ENCODE results near the gene DIP2C.
"Not testable (repeated sequence)": the region's sequence is repeated elsewhere in the genome, so short reads cannot be mapped to it uniquely, and the experiment has no call there.

DIP2C gene

DNA sequence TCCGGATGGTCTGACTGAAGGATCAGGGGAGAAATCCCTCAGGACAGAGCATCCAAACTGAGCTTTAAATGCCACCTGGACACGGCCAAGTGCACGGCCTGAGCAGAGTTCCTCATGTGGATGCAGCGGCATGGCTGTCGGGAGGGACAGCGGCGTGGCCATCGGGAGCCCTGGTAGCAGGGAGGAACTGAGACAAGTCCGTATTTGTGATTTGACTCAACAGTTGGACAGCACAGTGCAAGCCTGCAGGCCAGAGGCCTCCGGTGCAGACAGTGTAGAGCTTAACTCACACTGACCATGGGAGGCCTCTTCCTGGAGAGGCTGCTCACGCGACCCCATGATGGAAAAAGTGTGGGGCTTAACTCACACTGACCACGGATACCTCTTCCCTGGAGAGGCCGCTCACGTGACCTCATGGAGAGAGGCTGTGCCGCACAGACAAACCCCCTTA lies 207.4 kb downstream of the DIP2C start:
- DNase-seq (ENCODE audit: low read depth in 2 of 2), result no peak

DNA sequence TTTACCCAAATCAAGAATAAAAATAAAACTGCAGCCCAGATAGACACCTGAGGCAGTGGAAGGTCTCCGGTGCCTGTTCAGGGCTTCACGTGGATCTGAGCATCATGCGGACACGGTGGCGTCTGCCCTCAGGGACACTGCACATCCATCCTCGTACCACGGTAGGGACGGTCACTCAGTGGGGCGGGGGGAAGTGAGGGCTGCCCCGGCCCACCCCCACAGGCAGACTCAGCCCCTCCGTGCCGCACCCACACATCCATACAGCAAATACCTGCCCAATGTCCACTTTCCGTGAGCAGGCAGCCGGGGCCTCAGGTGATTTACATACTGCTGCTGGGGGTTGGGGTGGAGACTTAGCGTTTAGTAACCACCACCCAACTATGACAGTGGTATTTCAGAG lies 207.8 kb downstream of the DIP2C start:
- no peak for DNase-seq (ENCODE audit: low read depth in 2 of 2)

DNA sequence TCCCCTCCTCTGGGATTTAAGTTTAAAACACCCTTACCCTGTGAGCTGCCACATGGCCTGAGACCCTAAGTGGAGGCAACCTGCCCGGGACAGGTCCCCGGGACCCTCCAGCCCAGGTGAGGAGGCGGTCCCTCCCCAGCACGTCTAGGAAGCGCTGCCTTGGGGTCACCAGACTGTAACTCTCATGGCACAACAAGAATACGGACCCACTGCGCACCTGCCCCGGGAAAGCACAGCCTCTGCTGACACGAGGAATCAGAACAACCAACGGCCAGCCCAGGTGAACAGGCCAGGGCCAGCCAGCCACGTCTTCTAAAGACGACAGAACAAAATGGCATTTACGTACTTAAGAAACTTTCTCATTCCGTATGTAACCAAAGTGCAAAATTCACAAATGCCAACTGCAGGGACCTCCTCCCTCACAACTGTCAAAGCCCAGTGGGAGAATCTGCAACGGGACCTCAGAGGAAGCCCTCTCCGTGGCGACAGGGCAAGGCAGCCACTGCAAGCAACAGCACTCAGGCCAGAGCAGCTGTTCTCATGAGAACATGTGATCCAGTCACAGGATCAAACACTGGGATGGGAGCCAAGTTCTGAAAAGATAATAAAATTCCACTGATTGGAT lies 208.4 kb downstream of the DIP2C start:
- DNase-seq (ENCODE audit: low read depth in 2 of 2), result no peak

DNA sequence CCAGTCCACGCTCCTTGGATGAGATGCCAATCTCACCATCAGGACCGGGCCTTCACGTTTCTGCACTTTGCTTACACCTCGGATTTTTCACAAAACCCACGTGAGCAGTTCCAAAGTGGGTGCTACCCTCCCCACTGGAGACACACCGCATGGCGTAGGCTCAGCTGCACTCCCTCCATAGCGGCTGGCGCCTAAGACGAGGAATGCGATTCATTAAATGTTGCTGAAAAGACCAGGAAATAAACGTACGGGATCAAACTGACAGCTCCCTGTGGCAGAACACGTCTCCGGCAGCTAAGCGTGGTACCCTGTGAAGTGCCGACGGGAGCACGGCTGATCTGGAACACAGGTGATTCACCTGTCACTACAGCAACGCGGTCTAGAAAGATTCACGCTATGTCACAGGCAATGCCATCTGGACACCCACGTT lies 209.0 kb downstream of the DIP2C start:
- no peak for DNase-seq (ENCODE audit: low read depth in 2 of 2)

DNA sequence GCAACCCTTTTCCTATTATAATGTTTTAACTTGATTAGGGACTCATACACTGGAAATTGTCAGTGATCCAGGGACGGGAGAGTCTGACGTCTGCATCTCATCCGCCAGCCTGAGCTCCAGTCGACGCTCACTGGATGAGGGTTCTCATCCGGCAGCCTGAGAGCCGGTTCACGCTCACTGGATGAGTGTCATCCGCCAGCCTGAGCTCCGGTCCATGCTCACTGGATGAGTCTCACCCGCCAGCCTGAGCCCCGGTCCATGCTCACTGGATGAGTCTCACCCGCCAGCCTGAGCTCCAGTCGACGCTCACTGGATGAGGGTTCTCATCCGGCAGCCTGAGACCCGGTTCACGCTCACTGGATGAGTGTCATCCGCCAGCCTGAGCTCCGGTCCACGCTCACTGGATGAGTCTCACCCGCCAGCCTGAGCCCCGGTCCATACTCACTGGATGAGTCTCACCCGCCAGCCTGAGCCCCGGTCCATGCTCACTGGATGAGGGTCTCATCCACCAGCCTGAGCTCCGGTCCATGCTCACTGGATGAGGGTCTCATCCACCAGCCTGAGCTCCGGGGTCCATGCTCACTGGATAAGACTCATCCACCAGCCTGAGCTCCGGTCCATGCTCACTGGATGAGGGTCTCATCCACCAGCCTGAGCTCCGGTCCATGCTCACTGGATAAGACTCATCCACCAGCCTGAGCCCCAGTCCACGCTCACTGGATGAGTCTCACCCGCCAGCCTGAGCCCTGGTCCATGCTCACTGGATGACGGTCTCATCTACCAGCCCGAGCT lies 209.6 kb downstream of the DIP2C start:
- DNase-seq (ENCODE audit: low read depth in 2 of 2), result not testable (repeated sequence)

DNA sequence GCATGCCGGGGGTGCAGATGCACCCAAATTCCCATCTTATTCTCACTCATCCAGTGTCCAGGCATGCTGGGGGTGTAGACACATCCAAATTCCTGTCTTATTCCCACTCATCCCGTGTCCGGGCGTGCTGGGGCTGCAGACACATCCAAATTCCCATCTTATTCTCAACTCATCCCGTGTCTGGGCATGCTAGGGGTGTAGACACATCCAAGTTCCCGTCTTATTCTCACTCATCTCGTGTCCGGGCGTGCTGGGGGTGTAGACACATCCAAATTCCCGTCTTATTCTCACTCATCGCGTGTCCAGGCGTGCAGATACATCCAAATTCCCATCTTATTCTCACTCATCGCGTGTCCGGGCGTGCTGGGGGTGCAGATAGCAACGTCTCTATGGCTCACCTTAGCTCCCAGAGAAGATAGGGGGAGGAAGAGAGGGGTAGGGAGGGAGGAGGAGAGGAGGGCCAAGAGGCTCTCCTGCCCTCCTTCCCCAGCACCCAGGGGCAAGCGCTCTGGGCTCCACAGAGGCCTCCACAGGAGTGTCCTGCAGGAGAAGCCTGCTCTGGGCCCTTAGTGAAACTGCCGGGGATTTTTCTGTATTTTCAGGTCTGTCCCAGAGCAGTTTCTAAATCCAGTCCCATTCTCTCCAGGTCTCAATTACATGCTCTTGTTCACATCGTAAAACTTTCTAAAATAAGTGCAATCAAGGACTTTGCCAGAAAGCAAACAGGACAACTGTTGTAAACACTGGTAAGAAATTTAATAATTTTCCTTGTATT lies 210.8 kb downstream of the DIP2C start:
- no peak for DNase-seq (ENCODE audit: low read depth in 2 of 2)

DNA sequence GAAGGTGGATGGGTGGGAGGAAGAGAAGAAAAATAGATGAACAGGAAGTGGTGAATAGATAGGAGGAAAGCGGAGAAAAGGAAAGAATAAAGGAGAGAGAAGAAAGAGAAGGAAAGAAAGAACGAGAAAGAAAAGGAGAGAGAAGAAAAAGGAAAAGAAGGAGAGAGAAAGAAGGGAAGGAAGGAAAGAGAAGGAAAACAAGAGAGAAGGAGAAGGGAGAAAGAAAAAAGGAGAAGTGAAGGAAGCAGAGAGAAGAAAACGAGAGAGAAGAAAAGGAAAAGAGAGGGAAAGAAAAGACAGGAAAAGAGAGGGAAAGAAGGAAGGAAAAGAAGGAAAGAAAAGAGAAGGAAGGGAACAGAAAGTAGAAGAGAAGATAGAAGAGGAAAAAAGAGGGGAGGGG lies 211.8 kb downstream of the DIP2C start:
- no peak for DNase-seq (ENCODE audit: low read depth in 2 of 2)

DNA sequence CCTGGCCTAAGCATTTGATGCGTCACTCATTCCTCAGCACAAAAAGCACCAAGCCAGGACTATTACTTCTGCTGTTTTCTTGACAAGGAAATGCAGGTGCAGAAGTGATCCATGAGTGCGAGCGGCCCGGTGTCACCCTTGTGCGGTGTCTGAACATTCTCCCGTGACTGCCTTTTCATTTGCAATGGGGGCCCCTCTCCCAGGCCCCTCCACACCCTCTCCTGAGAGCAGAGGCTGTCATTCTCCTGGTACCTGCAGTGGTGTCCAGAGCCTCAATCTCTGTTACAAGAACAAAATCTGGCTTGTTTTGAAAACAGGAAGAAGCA lies 213.1 kb downstream of the DIP2C start:
- DNase-seq (ENCODE audit: low read depth in 2 of 2), result no peak

DNA sequence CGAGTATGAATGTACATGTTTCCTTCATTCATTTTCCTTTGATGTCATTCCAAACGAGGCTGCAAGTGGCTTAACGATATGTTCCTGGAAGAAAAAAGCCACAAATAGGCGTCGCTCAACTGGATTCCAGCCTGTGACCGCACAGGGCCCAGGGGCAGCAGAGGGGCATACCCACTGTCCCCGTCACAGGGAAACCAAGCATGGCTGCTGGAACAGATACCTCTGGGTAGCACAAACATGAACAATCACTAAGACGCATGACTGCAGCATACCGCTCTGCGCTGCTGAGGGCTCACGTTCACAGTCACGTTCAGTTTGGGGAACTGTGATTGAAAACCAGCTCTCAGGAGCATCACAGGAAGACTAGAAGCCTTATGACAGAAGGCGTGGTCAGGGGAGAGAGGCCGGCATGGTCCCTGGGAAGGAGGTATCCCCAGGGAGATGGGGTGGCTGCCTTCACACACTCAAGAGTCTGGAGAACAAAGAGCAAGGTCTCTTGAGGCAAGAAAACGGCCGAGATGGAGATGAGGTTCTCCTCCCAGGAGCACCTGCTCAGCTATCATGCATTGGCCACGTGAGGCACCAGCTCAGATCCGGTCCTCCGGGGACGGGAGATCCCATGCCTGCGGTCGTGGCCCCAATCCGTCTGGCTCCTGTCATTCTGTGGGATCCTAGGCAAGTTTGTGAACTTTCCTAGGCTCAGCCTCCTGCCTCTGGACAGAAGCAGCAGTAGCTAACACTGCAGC lies 213.6 kb downstream of the DIP2C start:
- no peak for DNase-seq (ENCODE audit: low read depth in 2 of 2)

DNA sequence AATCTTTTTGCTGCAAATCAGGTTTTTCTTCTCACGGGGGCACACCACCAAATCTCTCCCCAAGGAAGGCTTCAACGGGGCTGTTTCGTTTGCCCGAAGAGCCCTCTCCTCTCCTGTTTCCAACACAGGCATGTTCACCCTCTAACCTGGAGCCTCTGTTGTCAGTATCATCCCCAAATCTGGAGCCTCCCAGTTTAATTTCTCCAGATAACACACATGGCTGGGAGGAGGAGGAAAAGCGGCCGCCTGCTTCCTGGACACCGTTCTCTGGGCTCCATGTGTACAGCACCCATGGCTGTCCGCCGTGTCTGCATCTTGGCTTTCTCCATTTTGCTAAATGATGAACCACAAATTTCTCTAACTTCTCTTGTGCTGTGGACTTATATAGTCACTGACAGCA lies 214.5 kb downstream of the DIP2C start:
- DNase-seq (ENCODE audit: low read depth in 2 of 2), result no peak

DNA sequence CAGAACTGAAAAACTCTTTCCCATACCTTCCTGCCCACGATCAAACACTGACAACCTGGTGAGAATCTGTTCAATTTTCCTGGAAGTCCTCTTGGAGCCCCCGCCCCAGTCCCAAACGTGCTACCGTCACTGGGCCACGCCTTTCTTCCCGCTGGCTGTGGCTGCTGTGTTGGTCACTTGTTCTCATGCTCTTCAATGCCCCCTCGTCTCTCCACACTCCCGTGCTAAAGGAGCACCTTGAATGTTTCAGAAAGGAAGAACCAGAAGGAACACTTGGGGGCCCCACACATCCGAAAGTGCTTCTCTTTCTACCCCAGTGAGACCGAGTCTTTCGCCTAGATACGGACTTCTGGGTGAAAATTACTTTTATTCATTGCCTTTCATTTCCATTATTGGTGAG lies 215.1 kb downstream of the DIP2C start:
- DNase-seq (ENCODE audit: low read depth in 2 of 2), result no peak

DNA sequence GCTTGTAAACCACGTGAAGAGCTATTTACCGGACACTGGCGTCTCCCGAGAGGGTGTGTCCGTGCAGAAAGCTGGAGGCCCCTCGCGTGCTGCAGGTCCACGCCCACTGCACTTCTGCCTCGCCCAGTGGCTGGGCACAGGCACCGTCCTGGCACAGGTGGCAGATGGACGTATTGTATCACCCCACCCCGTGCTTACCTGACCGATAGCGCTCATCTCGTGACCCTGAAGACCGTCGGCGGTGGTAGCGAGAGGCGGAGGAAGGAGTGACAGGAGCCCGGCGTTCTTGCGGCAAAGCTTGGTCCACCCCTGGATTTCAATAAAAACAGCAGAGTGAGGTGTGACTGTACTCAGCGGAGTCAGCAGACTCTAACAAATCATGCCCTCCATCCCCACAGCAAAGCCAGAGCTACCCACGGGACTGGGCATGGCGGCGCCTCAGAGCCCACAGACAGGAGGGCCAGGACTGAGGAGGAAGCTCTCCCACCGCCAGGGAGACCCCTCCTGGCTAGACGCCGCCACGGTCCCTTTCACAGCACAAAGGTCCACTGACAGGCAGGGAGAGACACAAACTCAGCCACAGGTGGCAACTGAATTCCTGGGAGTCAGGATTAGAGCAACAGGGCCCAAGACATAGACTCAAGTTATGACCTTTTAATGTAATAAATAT lies 217.1 kb downstream of the DIP2C start:
- no peak for DNase-seq (ENCODE audit: low read depth in 2 of 2)

DNA sequence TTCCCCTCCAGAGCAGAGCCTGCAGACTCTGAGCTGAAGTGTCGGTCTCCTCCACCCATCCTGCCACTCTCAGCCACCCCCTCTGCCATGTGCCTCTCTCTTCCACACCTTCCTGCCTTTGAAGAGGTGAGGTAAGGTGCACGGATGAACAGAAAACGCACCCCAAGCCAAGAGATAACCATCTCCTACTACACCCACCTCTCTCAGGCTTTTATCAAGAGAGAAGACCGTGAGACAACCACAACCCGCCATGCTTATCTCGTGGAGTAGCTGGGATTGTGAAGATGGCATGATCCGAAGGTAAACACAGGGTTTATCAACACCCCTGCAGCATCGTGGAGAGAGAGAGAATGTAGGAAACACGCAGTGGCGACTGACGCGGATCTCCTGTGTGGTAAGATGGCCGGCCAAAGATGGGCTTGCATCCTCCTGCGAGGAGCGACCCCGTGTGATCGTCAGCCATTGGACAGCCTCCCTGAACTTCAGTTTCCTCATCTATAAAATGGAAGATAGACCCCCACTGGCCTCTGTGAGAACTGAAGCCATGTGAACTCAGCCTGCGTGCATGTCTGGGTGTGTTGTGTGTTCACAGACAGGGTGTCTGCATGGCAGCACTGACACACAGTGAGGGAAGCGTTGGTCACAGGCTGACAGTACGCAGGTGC lies 219.0 kb downstream of the DIP2C start:
- DNase-seq (ENCODE audit: low read depth in 2 of 2), result no peak

DNA sequence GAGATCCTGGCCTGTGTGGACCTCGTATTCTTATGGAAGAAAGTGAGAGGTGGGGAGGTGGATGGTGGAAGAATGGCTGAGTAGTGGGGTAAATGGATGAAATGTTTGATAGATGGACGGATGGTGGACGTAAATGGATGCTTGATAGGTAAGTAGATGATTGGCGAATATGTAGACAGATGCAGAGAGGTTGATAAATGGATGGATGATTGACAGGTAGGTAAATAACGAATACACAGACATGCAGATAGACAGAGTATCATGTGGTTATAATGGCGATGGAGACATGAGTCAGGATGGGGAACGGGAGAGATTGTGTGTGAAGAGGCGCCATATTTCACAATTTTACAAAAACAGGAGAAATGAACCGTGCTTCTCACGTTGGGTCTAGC lies 219.5 kb downstream of the DIP2C start:
- no peak for DNase-seq (ENCODE audit: low read depth in 2 of 2)

DNA sequence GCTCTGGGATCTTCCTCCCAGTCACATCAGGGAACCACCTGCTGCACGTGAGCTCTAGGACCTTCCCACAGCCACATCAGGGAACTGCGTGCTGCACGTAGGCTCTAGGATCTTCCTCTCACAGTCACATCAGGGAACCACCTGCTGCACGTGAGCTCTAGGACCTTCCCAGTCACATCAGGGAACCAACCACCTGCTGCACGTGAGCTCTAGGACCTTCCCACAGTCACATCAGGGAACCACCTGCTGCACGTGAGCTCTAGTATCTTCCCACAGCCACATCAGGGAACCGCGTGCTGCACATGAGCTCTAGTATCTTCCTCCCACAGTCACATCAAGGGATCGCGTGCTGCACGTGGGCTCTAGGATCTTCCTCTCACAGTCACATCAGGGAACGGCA lies 229.7 kb downstream of the DIP2C start:
- no peak for DNase-seq (ENCODE audit: low read depth in 2 of 2)

DNA sequence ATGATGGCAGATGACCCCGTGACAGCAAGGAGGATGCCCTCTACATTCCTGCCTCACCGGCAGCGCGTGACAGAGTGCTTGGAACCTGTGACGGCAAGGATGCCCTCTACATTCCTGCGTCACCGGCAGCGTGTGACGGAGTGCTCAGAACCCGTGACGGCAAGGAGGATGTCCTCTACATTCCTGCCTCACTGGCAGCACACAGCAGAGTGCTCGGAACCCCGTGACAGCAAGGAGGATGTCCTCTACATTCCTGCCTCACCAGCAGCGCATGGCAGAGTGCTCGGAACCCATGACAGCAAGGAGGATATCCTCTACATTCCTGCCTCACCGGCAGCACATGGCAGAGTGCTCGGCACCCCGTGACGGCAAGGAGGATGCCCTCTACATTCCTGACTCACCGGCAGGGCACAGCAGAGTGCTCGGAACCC lies 231.0 kb downstream of the DIP2C start:
- no peak for DNase-seq (ENCODE audit: low read depth in 2 of 2)

DNA sequence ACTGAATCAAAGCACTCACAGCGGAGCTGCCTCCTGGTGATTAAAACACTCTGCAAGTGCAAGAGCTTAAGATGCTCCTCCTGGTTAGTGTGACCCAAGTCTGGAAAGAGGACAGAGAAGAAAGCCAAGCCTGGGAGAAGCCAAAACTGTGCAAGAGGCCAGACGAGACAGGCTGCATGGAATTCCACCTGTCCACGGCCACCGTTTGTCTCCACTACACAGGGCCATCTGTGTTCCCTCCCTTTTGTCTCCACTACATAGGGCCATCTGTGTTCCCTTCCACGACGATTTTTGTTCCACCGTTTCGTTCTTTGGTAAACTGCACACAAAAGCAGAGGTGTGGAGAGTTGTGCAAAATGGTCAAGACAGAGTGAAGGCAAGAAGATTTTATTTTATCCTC lies 233.0 kb downstream of the DIP2C start:
- DNase-seq (ENCODE audit: low read depth in 2 of 2), result no peak

DNA sequence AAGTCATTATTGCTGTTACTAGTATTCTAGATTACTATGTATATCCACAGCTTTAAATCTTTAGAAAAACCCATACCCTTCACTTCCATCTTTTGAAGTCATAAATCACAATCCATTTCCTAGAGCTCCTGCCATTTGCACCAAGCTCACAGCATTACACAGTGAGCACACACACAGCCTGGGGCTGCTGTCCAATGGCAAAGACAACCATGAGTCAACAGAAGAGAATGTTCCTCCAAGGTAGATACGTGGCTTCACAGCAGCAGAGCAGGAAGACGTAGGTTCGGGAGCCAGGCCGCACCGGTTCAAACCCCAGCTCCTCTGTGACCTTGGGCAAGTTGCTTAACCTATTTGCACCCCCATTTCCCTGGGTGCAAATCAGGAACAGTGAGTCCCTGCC lies 234.6 kb downstream of the DIP2C start:
- no peak for DNase-seq (ENCODE audit: low read depth in 2 of 2)

DNA sequence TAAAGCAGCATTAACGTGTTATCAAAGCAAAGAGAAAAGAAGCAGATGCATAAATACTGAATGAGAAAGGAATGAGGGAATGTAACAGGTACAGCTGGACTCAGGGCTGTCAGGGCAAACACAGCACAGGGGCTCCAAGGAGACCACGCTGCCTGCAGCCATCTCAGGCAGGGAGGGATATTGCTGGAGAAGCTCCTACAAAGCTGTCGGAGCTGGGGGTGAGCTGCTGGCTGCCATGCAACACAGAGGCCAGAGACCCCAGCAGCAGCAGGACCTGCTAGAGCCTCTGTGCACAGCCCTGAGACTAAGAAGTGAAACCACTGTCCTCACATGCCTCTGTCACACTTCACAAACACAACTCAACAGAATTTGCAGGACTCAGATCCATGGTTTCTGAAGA lies 235.8 kb downstream of the DIP2C start:
- DNase-seq (ENCODE audit: low read depth in 2 of 2), result no peak

DNA sequence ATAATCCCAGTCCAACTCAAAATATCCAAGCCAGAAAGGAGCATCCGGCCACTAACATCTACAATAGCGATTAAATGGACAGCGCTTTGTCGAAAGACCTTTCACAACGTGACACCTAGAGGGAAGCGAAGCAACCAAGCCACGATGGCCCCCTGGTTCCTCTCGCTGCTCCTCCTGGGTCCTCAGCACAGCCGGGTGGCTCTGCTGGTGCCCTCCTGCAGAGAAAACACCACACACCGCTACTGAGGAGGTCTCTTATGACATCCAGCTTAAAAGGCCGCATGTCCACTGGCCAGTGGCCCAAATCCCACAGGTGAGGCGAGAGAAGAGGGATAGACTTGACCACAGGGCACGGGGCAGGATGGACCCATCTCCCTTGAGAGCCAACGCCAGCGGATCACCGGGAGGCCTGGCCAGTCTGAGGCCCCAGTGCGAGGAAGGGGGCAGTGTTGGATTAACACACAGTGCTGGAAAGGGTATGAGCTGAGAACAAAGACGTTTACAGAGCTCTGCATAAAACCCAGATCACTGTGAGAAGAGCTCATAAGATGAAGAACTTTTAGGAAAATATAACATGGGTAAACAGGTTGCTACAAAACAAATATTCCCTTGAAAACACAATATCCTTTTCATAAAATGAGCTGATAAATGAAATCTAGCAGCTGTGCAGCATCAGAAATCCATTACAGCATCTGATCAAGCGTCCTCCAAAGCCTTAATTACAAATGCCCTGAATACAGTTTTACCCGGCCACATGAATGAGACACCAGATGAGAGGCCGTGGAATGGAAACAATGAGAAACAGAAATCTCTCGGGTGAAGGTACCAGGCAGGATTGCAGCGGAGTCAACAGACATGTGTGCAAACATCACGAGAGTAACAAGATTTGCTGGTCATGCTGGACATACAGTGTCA lies 236.7 kb downstream of the DIP2C start:
- no peak for DNase-seq (ENCODE audit: low read depth in 2 of 2)

Measured in stimulated activated CD8-positive, alpha-beta memory T cell treated with anti-CD3 and anti-CD28 coated beads, Interleukin-2, amount 100 ng/mL, for 48 hours (primary cell).